HG03159 (cell line): ENCODE results near the gene ASIC4.

Experiments used
- ATAC-seq: cut with Tn5 transposase; IDR thresholded peaks from one replicate; pipeline ENCODE4 v1.9.1; 2021; ENCODE audit warnings: mild to moderate bottlenecking, moderate library complexity; ENCODE audit not compliant: unreplicated experiment

Gene ASIC4

GRCh38 chr2:219478916-219479315, 35.4 kb upstream of the ASIC4 start:
- no peak for ATAC-seq

DNA sequence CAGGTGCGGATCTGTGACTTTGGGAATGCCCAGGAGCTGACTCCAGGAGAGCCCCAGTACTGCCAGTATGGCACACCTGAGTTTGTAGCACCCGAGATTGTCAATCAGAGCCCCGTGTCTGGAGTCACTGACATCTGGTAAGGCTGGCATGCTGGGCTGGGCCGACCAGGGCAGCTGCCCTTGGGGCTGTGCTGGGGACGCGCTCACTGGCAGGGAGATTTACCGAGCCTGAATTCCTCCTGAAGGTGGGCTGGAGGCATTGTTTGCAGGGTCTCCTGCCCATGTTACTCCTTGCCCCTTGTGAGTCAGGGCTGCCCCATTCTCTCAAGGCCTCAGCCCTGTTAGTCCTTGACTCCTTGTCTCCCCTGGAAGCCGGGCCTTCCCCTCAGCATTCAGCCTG, 34.3 kb upstream of the ASIC4 start:
- ATAC-seq, result no peak

- no peak for ATAC-seq
Measured at GRCh38 chr2:219482674-219483405, 31.4 kb upstream of the ASIC4 start.

DNA sequence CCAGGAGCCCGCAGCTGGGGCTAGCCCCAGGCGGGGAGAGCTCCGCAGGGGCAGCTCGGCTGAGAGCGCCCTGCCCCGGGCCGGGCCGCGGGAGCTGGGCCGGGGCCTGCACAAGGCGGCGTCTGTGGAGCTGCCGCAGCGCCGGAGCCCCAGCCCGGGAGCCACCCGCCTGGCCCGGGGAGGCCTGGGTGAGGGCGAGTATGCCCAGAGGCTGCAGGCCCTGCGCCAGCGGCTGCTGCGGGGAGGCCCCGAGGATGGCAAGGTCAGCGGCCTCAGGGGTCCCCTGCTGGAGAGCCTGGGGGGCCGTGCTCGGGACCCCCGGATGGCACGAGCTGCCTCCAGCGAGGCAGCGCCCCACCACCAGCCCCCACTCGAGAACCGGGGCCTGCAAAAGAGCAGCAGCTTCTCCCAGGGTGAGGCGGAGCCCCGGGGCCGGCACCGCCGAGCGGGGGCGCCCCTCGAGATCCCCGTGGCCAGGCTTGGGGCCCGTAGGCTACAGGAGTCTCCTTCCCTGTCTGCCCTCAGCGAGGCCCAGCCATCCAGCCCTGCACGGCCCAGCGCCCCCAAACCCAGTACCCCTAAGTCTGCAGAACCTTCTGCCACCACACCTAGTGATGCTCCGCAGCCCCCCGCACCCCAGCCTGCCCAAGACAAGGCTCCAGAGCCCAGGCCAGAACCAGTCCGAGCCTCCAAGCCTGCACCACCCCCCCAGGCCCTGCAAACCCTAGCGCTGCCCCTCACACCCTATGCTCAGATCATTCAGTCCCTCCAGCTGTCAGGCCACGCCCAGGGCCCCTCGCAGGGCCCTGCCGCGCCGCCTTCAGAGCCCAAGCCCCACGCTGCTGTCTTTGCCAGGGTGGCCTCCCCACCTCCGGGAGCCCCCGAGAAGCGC, 30.6 kb upstream of the ASIC4 start:
- no peak for ATAC-seq

- no peak for ATAC-seq
Measured at GRCh38 chr2:219484343-219485200, 29.7 kb upstream of the ASIC4 start.

DNA sequence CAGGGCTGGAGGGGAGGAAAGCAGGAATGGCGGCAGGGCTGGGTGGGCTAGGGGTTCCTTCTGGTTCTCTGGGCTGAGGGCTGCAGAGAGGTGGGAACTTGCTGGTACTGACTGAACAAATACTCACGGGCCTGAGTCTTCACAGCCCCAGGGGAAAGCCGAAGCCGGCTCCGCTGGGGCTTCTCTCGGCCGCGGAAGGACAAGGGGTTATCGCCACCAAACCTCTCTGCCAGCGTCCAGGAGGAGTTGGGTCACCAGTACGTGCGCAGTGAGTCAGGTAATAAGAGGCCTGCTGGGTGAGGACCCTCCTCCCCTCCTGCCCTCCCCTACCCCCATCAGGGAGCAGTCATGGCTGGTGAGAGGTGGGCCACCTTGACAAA, 29.1 kb upstream of the ASIC4 start:
- ATAC-seq, result no peak

GRCh38 chr2:219486380-219486959, 27.8 kb upstream of the ASIC4 start:
- ATAC-seq, result no peak

DNA sequence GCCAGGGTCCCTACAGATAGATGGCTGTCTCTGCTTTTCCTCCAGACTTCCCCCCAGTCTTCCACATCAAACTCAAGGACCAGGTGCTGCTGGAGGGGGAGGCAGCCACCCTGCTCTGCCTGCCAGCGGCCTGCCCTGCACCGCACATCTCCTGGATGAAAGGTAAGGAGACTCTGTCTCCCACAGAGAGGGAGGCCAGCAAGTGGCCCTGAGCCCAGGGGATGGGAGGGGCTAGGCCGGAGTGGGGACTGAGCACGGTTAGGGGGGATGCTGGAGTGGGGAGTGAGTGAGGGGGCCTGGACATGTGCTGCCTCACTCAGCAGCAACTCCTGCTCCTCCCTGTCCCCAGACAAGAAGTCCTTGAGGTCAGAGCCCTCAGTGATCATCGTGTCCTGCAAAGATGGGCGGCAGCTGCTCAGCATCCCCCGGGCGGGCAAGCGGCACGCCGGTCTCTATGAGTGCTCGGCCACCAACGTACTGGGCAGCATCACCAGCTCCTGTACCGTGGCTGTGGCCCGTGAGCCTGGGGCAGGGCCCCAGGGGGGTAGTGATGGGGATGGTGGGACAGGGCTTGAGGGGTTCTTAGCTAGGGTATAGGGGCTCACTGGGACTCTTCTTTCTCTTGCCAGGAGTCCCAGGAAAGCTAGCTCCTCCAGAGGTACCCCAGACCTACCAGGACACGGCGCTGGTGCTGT, 26.0 kb upstream of the ASIC4 start:
- no peak for ATAC-seq

DNA sequence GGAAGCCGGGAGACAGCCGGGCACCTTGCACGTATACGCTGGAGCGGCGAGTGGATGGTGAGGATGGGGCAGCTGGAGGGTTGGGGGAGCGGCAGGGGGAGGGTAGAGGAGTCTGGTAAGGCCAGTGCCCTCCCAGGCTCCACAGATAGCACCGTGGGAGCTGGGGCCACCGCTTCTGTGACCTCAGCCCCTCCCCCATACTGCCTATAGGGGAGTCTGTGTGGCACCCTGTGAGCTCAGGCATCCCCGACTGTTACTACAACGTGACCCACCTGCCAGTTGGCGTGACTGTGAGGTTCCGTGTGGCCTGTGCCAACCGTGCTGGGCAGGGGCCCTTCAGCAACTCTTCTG, 25.5 kb upstream of the ASIC4 start:
- no peak for ATAC-seq

DNA sequence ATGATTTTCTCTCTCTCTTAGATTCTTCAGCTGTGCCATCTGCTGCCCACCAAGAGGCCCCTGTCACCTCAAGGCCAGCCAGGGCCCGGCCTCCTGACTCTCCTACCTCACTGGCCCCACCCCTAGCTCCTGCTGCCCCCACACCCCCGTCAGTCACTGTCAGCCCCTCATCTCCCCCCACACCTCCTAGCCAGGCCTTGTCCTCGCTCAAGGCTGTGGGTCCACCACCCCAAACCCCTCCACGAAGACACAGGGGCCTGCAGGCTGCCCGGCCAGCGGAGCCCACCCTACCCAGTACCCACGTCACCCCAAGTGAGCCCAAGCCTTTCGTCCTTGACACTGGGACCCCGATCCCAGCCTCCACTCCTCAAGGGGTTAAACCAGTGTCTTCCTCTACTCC, 25.0 kb upstream of the ASIC4 start:
- ATAC-seq, result no peak

GRCh38 chr2:219490186-219490585, 24.1 kb upstream of the ASIC4 start:
- no peak for ATAC-seq

DNA sequence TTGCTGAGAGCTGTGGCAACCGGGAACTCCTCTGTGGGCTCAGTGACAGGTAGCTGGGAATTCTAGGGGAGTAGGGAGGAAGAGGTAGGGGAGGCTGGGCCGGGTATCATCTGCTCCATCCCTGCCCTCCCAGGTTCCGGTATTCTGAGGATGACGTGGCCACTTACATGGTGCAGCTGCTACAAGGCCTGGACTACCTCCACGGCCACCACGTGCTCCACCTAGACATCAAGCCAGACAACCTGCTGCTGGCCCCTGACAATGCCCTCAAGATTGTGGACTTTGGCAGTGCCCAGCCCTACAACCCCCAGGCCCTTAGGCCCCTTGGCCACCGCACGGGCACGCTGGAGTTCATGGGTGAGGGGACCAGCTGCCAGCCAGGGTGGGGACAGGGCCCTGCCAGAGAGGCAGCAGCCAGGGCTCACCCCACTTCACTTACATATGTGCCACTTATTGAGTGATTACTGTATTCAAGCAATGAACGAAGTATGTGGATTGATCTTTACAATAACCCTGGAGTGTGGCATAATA, 23.6 kb upstream of the ASIC4 start:
- ATAC-seq, result no peak

DNA sequence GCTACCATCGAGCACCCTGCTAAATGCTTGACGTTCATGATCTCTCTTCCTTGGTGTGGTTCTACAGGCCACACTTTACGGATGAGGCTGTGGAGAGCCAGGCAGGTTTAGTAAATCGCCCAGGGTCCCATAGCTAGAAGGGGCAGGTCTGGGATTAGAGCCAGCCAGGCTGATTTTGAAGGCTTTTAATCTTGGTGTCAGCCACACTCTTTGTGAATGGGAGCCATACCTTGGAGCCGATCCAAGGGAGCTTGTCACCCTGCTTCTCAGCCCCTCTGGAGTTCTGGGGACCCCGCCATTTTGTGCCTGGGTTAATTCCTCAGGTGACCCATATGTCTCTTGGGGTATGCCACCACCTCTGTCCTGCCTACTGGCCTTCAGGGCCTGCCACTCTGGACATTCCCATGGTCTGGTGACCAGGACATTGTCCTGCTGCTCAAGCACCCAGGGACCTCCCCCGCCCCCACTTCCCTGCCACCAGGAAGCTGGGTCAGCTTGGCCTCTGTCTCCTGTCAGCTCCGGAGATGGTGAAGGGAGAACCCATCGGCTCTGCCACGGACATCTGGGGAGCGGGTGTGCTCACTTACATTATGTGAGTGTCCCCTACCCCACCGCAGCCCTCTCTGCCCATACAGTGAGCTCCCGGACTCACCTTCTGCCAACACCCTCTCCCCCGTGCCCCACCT, 22.9 kb upstream of the ASIC4 start:
- no peak for ATAC-seq

DNA sequence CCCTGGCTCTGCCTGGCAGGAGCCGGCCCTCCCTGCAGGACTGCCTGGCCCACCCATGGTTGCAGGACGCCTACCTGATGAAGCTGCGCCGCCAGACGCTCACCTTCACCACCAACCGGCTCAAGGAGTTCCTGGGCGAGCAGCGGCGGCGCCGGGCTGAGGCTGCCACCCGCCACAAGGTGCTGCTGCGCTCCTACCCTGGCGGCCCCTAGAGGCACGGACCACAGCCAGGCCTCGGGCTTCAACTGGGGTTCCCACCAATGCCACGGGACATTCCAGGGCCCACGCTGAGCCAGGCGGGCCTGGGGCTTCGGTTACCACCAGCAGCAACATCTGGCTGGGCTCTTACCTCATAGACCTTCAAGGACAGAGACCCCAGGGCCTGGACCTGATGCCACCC, 21.7 kb upstream of the ASIC4 start:
- ATAC-seq, result no peak

GRCh38 chr2:219493086-219493485, 21.2 kb upstream of the ASIC4 start:
- ATAC-seq, result no peak

DNA sequence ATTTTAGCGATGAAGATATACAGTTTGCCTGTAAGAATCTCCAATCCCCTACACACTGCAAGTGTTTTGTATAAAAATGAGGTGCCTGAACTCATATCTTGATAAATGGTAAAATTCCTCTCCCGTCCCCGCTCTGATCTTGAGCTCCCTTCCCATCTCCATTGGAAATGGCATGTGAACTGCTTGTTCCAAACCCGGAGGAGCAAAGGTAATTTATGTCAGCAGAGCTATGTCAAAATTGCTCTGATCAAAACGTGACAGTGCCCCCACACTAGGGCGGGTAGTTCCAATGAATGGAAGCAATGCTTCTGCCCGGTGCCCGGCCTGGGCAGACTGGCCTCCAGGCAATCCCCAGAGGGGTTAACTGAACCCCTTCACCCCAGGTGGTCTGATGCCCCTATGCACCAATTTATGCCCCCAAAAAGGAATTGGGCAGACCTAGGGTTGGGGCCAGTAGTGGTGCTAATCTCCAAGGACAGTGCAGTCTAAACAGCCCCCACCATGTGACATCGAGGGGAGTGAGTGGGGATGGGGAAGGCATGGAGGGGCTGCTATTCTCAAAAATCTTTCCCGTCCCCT, 19.2 kb upstream of the ASIC4 start:
- ATAC-seq, result no peak

GRCh38 chr2:219495531-219496122, 18.7 kb upstream of the ASIC4 start:
- ATAC-seq, result no peak

GRCh38 chr2:219496247-219496824, 17.9 kb upstream of the ASIC4 start:
- no peak for ATAC-seq
